Measurements from ENCODE around the gene RGMA.
A peak's percentile ranks its signal among the peaks of the same experiment; 100 is the strongest.

Gene RGMA

GRCh38 chr15:93091465-93091864 is 2.5 kb upstream of the RGMA start:
- DNase-seq: no peak

GRCh38 chr15:93089727-93090305 is 805 bp upstream of the RGMA start:
- no peak for DNase-seq

DNA sequence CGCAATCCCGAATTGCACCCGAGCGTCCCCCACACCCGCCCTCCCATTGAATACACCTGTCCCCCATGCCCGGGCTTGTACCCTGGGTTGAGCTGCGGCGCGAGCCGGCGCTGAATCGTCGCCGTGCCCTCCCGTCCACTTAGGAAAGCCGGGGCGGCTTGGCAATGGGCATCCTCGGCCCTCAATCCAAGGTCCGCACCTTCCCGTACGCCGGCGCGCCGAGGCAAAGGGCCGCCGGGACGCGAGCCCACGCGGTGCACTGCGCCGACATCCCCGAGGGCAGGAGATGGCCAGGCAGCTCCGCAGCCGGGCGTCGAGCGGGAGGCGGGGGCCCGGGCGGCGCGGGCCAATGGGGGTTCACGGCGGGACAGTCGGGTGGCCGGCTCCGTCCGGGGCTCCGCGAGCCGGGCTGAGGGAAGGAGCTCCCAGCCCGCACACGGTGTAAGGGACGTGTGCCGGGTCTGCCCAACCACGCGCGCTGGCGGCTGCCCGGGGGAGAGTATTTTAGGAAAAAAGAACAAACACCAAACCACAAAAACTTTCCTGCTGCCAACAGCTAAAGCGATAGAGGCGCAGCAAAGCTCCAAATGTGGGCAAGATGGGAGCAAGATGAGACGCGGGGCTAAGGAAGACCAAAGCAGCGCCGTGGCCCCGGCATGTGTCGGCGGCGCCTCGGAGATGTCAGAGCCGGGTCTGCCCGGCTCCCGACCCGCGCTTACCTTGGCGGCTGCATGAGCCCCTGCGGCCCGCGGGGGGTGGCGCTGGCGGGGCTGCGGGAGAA is 621 bp downstream of the RGMA start:
- DNase-seq: peak; percentile 12

- DNase-seq: peak; percentile 74
Observed at GRCh38 chr15:93087825-93088199, 1.2 kb downstream of the RGMA start.

DNA sequence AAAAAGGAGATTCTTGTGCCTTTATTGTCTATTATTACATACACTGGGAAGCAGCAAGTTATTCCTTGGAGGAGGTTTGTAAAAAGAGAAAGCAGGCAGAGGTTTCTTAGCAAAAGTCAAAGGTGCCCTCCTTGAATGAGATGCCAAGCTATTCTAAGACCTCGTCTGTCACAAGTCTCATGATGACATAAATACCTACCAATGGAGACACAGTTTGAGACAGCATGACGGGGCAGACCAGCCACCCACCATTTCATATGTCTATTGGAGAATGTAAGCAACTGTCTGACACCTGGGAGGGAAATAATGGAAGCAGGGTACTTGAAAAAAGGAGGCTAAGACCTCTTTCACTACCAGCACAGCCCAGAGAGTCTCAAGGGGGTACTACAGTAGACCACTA is 2.2 kb downstream of the RGMA start:
- DNase-seq: no peak

GRCh38 chr15:93085692-93086091 is 3.3 kb downstream of the RGMA start:
- DNase-seq: no peak

- no peak for DNase-seq
Observed at GRCh38 chr15:93082861-93083260, 6.2 kb downstream of the RGMA start.

GRCh38 chr15:93081399-93081798 is 7.6 kb downstream of the RGMA start:
- no peak for DNase-seq

DNA sequence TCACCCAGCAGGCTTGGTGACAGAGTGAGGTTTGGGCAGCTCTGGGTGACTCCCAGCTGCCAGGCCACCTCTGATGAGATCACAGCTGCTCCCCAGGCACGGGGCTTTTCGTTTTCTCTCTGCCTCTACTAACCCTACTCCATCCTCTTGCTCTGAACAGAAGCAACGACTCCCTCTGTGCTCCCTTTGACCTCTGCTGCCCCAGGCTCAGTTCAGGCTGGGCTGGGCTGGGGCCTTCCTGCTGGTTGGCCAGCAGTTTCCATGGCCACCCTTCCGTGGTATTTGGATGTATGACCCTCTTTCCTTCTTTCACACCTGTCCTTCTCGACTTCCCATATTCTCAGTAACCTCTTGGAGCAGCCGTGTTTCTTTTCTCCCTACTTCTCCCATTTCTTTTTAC is 8.6 kb downstream of the RGMA start:
- no peak for DNase-seq

GRCh38 chr15:93076875-93077274 is 12.1 kb downstream of the RGMA start:
- no peak for DNase-seq

- no peak for DNase-seq
Observed at GRCh38 chr15:93076217-93076616, 12.8 kb downstream of the RGMA start.

DNA sequence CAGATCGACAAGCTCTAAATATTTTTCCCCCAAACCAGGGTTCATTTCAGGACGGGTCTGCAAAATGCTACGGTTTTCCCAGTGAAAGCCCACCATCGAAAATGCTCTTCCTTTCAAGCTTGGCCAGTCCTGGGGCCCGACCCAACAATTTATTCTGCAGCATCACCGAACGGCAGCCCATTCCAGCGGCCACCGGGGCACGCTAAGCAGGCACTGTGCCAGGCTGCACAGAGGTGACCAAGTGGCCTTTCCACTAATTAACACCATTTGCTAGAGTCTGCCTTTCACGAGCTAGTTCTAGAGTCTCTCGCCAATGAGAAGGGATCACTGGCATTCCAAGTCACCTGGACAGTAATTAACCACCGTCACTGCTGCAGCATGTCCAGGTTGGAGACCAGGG is 14.4 kb downstream of the RGMA start:
- DNase-seq: no peak

DNA sequence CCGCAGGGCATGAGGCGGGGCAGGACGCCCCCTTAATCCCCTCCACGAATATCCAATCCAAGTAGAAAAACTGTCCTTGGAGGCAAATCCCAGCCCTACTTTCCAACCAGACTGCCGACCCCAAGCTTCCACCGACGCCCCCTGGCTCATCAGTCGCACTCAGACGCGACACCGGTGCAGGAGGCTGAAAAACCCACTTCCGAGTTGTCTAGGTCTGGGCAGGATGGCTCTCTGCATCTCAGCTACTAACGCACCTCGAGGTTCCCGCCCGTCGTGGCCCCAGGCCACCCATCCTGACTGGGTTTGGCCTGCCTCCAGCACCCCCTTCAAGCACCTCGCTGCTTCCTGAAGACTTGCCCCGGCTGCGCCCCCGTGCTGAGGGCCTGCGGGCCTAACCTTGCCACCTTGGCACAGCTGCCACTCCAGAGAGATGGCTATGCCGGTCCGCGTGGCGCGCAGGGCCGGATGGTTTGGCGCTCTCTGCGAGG is 15.5 kb downstream of the RGMA start:
- DNase-seq: no peak

DNA sequence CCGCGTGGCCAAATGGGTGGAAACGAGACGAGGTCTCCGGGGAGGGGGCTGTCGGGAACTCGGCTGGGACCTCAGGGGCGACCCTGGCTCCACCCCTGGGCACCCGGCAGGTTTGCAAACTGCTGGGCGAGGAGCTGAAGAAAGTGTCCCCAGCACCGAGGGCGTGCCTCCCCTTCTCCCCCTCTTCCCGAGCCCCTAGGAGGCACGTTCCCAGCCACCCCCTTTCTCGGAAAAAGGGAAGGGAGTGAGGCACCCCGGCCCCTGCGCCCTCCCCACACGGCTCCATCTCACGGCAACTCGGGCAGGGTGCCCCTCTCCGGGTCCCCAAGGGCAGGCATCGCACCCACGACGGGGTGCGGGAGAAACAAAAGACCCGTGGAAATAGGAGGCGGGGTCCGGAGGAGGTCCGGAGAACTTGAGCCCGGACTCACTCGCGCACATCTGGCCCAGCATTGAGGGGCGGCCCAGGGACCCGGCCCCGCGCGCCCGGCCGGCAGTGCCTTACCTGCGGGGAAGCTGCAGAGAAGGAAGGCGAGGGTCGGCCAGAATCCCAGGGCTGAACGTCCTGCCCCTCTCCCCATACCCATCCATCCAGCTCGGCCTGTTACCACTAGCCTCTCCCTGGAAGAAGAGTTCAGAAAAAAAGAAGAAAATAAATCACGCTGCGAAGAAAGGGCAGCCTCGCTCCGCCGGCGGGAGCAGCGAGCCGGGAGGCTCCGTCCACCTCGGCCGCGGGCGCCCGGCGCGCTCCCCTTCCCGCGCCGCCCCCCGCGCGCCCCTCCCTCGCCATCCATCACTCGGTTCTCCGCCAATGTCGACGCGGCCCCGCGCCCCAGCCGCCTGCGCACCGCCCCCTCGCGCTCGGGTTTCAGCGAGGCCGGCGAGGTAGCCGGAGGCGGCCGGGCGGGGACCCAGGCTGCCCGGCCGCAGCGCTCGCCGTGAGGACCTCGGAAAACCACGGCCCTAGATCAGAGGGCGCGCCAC is 16.3 kb downstream of the RGMA start:
- DNase-seq: no peak

DNA sequence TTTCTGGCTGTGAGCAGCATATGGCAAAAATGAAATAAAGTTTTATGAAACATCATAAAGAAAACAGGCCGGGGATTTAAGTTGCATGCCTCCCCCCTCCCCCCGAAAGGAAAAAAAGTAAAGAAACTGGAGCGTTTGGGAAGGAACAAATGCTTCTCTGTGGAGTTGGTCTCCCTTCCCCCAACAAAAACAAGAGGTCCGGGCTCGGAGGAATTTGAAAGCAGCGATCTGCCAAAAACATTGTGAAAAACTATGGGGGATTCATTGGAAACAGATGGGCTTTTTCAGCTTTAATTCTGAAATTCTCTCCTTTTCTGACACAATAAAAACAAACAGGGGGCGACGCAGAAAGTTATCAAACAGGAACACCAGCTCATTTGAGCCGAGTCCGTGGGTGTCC is 17.0 kb downstream of the RGMA start:
- DNase-seq: no peak

- no peak for DNase-seq
Observed at GRCh38 chr15:93071469-93071936, 17.5 kb downstream of the RGMA start.

DNA sequence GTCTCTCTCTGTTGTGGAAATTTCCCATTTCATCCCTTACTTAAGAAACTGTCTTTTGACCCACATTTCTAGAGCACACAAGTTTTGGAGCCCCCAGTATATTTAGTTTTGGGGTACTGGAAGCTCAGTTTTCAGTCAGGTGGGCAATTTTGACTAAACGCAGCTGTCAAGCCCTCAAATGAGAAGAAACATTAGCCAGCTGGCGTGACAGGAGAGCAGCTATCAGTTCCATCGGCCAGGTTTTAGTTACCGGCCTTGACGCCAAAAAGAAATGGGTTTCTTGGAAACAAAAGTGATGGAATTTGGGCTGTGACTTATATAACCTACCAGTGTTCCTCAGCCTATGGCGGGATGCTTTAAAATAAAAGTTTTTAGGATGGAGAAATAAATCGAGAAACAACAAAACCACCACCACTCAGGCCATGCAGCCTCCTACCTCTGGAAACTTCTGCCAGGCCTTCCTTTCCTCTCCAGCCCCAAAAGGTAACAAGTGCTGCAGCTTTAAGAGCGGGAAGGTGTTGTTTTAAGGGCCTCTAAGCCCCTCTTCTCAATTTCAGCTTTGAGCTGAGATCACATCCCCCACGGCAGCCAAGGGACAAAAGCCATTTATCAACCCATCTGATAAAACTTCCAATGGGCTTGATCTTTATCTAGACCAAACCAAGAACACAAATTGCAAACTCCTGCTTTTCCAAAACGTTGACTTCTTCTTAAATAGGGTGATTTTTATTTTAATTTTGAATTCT is 18.3 kb downstream of the RGMA start:
- no peak for DNase-seq

- DNase-seq: no peak
Observed at GRCh38 chr15:93070132-93070531, 18.9 kb downstream of the RGMA start.

GRCh38 chr15:93068581-93069199 is 20.3 kb downstream of the RGMA start:
- no peak for DNase-seq

GRCh38 chr15:93067649-93068085 is 21.3 kb downstream of the RGMA start:
- DNase-seq: no peak

- DNase-seq: peak; percentile 10
Observed at GRCh38 chr15:93066834-93067648, 22.0 kb downstream of the RGMA start.

Measured in suppressor macrophage treated with lipopolysaccharide for 4 hours (primary cell).